GM18508 (cell line): ENCODE measurements around the gene RABEP2.
"Not testable (repeated sequence)": the region's sequence is repeated elsewhere in the genome, so short reads cannot be mapped to it uniquely, and the experiment has no call there.

ENCODE experiments used
- ATAC-seq: cut with Tn5 transposase; IDR thresholded peaks from one replicate; pipeline ENCODE4 v1.9.1; 2021; ENCODE audit warnings: moderate number of reproducible peaks; ENCODE audit not compliant: insufficient read depth, unreplicated experiment

RABEP2 gene

DNA sequence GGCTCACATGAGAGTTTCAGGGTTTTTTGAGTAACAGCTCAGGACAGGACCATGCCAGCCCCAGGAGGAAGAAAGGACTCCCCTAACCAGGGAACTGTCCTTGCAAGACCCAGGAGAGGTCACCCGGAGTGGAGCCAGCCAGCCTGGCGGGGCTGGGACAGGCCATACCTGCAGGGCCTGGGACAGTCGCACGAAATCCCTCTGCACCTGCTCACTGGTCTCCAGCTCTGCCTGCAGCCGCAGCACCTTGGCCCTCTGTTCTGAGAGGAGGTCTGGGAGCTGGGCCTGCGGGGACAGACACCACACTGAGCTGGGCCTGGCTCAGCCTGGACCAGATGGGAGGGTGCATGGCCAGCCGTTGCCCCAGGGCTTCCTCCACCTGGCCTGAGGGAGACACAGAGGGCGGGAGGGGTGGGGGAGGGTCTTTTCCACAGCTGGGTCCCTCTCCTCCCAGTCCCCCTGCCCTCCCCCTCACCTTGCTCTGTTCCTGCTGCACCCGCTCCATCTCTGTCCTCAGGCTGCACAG, 19.7 kb downstream of the RABEP2 start:
- no peak for ATAC-seq

DNA sequence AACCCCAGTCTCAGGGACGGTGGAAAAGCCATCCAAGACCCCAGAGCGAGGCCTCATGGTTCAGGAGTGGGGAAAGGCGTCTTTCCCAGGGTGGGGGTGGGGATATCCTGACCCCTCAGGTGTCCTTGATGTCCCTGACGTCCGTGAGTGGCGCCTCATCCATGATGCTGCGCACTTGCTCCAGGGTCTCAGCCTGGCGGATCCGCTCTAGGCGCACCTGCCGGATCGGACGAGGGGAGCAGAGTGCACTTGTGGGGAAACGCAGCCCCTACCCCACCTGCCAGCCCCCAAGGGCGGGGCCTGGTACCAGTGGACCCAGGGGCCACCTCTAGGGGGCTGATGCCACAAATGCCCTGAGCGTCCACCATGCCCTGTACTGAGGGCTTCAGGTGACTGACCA, 20.2 kb downstream of the RABEP2 start:
- no peak for ATAC-seq

DNA sequence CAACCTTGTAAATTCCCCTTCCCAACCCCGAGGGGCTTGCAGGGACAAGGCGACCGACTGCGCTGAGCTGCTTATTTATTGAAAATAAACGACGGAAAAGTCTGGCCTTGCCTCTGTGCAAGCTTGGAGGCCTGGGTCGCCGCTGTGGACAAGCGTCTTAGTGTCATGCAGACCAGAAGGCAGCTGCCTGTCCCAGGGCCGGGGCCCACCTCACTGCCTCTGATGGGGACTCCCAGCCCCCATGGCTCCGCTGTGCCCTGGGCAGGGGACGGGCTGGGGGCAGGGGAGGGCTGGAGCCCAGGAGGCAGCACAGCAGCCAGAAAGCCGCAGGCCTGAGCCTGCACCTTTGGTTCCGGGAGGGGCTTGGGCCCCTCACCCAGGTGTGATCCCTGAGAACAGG, 20.7 kb downstream of the RABEP2 start:
- ATAC-seq = no peak

DNA sequence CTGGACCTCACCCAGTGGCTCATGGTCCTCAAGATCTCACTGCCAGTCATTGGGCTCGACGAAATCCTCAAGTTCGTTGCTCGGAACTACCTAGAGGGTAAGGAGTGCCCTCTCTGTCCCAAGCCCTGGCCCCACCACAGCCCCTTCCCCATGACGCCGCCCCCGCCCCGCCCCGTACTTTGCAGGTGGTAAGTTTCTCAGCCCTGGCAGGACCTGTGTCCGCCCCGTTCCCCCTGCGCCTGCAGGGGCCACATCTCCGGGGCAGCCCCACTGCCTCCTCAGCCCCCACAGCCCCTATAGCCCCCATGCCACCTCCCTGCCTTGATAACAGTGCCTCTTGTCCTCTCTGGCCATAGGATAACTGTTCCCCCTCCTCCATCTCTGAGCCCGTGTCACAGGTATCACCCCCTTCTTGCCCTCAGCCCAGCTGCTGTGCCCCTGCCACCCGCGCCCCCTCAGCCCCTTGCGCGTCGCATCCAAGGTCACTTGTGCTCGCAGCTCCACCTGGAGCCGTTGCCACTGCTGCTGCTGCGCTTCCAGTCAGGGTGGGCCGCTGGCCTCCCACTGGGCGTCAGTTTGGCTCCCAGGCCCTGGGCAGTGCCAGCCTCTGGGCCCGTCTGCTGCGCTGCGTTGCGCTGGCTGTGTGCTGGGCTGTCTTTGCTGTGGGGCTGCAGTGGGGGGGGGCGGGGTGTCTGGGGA, 21.5 kb downstream of the RABEP2 start:
- ATAC-seq = no peak

DNA sequence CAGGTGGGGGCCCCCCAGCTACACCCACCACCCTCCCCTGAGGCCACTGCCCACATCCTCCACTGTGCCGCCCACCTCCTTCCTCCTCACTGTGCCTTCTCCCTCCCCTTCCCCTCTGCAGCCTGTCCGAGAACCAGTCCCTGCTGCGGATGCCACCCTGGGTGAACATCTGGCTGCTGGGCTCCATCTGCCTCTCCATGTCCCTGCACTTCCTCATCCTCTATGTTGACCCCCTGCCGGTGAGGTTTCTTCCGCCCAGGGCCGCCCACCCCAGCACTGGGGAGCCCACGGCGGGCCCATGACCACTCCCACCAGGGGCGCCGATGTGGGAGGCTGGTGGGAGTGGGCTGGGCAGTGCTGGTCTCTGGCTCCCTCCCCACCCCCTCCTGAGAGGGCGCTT, 22.1 kb downstream of the RABEP2 start:
- no peak for ATAC-seq

DNA sequence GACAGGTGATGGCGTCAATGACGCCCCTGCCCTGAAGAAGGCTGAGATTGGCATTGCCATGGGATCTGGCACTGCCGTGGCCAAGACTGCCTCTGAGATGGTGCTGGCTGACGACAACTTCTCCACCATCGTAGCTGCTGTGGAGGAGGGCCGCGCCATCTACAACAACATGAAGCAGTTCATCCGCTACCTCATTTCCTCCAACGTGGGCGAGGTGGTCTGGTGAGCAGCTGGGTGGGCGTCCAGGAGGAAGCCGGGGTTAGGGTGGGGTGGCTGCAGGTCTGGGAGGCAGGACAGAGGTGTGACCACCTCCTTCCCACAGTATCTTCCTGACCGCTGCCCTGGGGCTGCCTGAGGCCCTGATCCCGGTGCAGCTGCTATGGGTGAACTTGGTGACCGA, 23.2 kb downstream of the RABEP2 start:
- no peak for ATAC-seq

DNA sequence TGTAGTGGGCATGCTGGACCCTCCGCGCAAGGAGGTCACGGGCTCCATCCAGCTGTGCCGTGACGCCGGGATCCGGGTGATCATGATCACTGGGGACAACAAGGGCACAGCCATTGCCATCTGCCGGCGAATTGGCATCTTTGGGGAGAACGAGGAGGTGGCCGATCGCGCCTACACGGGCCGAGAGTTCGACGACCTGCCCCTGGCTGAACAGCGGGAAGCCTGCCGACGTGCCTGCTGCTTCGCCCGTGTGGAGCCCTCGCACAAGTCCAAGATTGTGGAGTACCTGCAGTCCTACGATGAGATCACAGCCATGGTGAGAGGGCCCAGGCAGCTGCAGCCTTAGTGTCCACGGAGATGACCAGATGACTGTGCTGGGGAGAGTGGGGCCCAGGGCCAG, 24.4 kb downstream of the RABEP2 start:
- ATAC-seq = no peak

DNA sequence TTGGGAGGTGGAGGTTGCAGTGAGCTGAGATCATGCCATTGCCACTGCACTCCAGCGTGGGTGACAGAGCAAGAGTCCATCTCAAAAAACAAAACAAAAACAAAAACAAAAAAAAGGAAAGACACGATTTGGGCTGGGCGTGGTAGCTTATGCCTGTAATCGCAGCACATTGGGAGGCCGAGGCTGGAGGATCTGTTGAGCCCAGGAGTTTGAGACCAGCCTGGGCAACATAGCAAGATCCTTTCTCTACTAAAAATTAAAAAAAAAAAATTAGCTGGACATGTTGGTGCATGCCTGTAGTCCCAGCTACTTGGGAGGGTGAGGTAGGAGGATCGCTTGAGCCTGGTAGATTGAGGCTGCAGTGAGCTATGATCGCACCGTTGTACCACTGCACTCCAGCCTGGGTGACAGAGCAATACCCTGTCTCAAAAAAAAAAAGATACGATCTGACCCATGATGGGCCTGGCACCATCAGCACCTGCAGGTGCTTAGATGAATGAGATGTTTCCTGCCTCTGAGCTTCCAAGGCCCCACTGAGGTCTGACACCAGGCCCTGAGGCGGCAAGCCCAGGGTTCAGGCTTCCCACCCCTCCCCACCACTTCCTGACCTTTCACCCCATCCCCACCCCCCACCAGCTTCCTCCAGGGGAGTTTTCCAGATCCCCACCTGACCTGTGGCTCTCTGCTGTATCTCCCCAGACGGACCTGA, 25.0 kb downstream of the RABEP2 start:
- ATAC-seq = no peak

DNA sequence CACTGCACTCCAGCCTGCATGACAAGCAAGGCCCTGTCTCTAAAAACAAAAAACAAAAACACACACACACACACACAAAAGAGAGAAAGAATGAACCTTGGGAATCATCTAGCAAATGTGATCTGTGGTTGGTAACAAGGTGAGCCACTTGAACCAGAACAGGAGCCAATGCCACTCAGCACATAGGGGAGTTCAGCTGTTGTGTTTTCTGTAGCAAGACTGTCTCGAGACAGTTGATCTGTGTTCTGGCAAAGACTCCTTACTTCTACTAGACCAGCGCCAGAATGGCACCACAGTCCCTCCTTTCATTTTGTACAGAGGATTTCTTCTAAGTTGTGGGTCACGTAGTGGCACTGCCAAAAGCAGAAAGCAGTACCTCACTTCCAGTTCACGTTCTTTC, 26.1 kb downstream of the RABEP2 start:
- ATAC-seq = no peak

DNA sequence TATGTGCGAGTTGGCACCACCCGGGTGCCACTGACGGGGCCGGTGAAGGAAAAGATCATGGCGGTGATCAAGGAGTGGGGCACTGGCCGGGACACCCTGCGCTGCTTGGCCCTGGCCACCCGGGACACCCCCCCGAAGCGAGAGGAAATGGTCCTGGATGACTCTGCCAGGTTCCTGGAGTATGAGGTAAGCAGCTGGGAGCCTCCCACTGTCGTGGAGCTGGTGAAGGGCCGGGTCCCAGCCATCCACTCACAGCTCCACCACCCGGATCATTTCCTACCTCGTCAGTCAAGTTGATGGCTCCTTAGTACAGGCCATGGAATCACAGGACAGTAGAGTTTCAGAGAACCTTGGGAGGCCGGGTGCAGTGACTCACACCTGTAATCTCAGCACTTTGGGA, 26.8 kb downstream of the RABEP2 start:
- no peak for ATAC-seq

DNA sequence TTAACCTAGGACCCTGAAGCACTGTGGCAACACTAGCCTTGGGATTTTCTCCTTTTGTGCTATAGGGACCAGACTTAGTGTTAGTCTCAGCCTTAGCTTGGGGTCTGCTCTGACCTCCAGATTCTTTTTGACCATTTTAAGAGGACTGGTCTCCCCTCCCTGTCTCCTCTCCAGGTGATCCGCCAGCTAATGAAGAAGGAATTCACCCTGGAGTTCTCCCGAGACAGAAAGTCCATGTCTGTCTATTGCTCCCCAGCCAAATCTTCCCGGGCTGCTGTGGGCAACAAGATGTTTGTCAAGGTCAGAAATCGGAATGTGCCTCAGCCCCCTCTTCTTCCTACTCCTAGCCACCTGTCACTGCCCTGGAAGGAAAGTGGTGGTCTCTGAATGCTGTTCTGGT, 27.2 kb downstream of the RABEP2 start:
- no peak for ATAC-seq

DNA sequence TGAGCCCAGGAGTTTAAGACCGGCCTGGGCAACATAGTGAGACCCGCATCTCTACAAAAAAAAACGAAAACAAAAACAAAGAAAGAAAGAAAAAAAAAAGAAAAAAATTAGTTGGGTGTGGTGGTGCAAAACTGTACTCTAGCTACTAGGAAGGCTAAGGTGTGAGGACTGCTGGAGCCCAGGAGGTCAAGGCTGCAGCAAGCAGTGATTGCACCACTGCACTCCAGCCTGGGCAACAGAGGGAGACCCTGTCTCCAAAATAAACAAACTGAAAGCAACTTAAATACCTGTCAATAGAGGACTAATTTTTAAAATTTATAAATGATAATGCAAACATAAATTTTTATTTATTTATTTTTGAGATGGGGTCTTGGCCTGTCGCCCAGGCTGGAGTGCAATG, 29.4 kb downstream of the RABEP2 start:
- ATAC-seq = no peak

DNA sequence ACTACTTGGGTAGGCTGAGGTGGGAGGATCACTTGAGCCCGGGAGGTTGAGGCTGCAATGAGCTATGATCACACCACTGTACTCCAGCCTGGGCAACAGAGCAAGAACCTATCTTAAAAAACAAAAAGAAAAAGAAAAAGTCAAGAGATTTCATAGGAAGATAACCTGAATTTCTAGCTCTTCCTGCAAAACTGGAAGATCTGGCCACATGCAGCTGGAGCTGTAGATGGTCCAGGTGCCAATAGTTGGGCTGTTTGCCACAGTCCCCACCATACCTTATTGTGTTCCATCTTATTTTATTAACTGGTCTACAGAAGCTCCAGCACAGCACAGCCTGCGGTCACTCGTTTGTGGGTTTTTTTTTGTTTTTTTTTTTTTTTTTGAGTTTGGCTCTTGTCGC, 31.7 kb downstream of the RABEP2 start:
- ATAC-seq = no peak

DNA sequence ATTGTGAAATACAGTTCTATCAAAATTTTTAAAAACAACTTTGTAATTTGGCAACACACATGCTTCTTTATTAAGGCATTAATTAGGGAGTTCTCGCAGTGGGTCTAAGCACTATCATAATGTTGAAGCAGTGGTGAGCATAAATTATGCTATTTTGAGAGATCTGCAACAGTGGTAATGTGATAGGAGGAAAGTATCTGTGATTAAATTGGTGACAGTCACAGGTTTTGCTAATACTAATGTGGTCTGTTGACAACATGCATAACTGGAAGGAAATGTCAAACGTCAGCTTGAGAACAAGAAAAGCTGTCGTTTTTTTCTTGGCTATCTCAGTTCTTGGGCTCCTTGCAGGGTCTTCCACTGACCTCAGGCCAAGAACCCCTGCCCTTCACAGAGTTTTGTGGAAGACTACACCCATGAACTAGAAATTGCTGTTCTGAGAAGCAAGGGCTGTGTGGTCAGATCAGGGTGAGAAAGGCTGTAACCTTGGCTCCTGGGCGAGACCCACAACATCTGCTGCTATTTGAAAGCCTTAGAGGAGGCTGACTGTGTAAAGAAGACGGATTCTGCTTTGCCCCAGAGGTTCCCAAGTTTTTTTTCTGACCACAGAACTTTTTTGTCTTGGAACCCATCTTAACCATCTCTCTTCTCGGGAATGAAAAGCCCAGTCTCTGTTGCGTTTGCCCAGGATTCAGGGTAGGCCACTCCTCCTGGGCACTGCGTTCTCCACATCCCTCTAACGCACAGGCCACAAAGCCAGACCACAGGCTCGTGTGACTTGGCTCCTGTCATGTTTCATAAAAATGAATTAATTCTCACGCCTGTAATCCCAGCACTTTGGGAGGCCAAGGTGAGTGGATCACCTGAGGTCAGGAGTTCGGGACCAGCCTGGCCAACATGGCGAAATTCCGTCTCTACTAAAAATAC, 32.8 kb downstream of the RABEP2 start:
- no peak for ATAC-seq

DNA sequence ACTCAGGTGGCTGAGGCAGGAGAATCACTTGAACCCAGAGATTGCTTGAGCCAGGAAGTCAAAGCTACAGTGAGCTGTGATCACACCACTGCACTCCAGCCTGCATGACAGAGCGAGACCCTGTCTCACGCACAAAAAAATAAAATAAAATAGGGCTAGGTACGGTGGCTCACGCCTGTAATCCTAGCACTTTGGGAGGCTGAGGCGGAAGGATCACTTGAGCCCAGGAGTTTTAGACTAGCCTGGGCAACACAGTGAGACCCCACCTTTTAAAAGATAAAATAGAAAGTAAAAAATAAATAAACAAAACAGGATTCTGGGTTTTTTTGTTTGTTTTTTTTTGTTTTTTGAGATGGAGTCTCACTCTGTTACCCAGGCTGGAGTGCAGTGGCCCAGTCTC, 34.7 kb downstream of the RABEP2 start:
- not testable (repeated sequence) for ATAC-seq

DNA sequence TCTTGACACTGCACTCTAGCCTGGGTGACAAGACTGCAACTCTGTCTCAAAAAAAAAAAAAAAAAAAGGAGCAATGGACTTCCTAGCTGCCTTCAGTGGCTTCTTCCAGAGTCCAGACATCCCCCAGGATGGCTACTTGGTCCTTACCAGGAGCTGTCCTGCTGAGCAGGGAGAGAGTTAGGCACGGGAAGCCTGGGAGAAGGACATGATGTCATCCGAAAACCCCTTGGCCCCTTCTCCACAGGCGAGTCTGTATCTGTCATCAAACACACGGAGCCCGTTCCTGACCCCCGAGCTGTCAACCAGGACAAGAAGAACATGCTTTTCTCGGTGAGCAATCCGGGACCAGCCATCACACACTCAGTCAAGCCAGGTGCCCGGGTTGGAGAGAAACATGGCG, 38.1 kb downstream of the RABEP2 start:
- no peak for ATAC-seq

DNA sequence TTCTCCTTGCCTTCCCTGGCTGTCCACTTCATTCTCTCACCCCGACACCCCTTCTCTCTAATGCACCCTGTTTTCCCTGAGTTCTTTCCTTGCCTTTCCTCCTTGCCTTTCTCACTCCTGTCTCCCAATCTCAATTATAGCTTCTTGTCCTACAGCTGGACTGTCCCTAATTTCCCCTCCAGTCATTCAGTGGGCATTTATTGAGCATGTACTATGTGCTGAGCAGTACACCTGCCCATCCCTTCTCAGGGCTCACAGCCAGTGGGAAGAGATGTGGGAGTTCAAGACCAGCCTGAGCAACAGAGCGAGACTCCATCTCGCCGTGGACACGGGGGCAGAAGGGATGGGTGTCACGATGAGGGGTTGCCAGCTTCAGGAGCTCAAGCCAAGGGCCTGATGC, 41.0 kb downstream of the RABEP2 start:
- no peak for ATAC-seq

DNA sequence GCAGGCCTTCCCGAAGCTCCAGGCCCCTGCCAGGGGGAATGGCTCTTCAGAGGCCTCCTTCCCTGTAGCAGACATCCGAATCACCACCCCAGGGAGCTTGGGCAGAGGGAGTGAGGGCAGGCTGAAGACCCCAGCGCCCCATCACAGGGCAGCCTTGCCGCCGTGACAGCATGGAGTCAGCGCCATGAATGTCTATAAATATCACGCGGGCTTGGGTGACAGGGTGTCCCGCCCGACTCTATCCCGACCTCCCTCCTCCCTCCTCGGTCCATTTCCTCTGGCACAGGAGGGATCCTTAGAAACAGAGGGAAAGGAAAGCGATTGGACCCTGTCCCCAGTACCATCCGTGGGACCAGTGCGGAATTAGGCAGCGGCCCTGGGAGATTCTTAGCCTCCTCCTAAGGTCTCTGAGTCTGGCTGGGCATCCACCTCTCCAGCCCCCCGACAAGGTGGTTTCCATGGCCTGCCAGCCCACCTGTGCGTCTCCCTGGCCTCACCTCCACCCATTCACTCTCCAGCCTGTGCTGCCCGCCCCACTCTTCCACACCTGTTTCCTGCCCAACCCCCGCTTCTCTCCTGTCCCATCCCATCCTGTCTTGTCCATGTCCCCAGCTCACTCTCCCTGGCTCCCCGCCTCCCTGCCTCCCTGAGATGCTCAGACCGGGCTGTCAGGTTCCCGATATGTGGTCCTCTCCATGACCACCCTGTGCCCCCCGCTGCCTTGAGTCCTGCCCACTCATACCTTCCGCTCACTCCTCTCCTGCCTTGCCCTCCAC, 41.6 kb downstream of the RABEP2 start:
- ATAC-seq = no peak

DNA sequence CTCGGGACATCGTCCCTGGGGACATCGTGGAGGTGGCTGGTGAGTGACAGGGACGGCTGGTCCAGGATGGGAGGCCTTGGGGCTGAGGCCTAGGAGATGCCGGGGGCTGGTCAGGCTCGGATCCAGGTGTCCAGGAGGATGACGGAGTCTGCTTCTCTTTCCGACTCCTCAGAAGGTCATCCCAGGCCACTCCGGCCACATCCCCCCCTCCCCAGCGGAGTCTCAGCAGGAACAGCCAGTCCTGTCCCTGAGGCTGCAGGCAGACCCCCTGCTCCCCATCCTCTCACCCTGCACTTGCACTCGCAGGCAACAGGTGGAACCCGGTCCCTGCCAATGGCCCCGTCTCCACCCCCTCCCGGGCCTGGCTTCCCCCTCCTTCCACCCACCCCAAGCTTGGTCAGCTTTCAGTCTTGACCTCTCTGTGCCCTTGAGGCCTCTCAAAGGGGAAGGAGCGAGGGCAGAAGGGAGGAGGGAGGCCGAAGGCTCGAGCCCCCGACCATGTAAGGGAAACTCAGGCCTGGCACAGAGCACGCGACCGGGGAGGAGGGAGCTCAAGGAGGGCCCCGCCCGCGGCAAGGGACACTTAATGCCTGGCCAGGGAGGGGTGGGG, 42.4 kb downstream of the RABEP2 start:
- no peak for ATAC-seq

DNA sequence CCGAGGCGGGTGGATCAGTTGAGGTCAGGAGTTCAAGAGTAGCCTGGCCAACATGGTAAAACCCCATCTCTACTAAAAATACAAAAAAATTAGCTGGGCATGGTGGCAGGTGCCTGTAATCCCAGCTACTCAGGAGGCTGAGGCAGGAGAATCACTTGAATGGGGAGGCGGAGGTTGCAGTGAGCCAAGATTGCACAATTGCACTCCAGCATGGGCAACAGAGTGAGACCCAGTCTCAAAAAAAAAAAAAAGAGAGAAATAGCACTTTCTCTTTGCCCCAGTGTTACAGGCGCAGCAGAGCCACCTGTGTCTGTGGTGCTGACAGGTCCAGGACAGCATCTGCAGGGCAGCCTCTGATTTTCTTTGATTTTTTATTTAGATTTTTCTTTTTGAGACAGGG, 43.5 kb downstream of the RABEP2 start:
- not testable (repeated sequence) for ATAC-seq
